HepG2 (cell line): ENCODE measurements around the gene SOST. TPM values are rescaled to one million over a fixed set of nuclear protein-coding genes. Genes with fewer than 3 reads are reported as not detected.

Experiments used
- AFF4 ChIP-seq: sonication (generic); formaldehyde crosslinking; IDR thresholded peaks from 2 replicates; pipeline ENCODE4 v1.4.0; 2020; ENCODE audit warnings: missing genetic modification reagents
- GFI1 ChIP-seq: sonication (generic); formaldehyde crosslinking; IDR thresholded peaks from 2 replicates; pipeline ENCODE4 v1.5.0; 2020; ENCODE audit warnings: missing genetic modification reagents, mild to moderate bottlenecking, borderline replicate concordance
- HINFP ChIP-seq: sonication (generic); formaldehyde crosslinking; IDR thresholded peaks from 2 replicates; pipeline ENCODE4 v1.4.0; 2020; ENCODE audit warnings: low read depth, mild to moderate bottlenecking, missing genetic modification reagents
- JDP2 ChIP-seq: sonication (generic); formaldehyde crosslinking; IDR thresholded peaks from 2 replicates; pipeline ENCODE4 v1.8.1; 2022; ENCODE audit warnings: missing genetic modification reagents, borderline replicate concordance
- MED1 ChIP-seq: sonication (generic); formaldehyde crosslinking; IDR thresholded peaks from 2 replicates; pipeline ENCODE4 v1.4.0; 2020; ENCODE audit warnings: missing genetic modification reagents
- MIER3 ChIP-seq: IDR thresholded peaks from 2 replicates; pipeline ENCODE4 v1.6.1; 2016; ENCODE audit warnings: missing compliant biosample characterization, borderline replicate concordance
- SP2 ChIP-seq: sonication (generic); formaldehyde crosslinking; IDR thresholded peaks from 2 replicates; pipeline ENCODE4 v1.5.1; 2020; ENCODE audit warnings: mild to moderate bottlenecking, missing genetic modification reagents
- TBX3 ChIP-seq: fragments of 450-650 bp; IDR thresholded peaks from 2 replicates; pipeline ENCODE4 v1.6.1; 2017; ENCODE audit warnings: antibody characterized with exemption, mild to moderate bottlenecking, inconsistent platforms, borderline replicate concordance
- YEATS2 ChIP-seq: sonication (generic); formaldehyde crosslinking; IDR thresholded peaks from 2 replicates; pipeline ENCODE4 v1.4.0; 2020; ENCODE audit warnings: missing genetic modification reagents, borderline replicate concordance
- ZNF263 ChIP-seq: sonication (generic); formaldehyde crosslinking; IDR thresholded peaks from 2 replicates; pipeline ENCODE4 v1.4.0; 2020; ENCODE audit warnings: missing genetic modification reagents
- ZNF414 ChIP-seq: sonication (generic); formaldehyde crosslinking; IDR thresholded peaks from 2 replicates; pipeline ENCODE4 v1.5.0; 2020; ENCODE audit warnings: missing genetic modification reagents
- ZNF652 ChIP-seq: IDR thresholded peaks from 2 replicates; pipeline ENCODE4 v1.6.1; 2016; ENCODE audit warnings: low read depth, borderline replicate concordance
- ZNF720 ChIP-seq: sonication (generic); formaldehyde crosslinking; IDR thresholded peaks from 2 replicates; pipeline ENCODE4 v1.4.0; 2020; ENCODE audit warnings: missing genetic modification reagents
- ZNF839 ChIP-seq: sonication (generic); formaldehyde crosslinking; IDR thresholded peaks from 2 replicates; pipeline ENCODE4 v1.4.0; 2020; ENCODE audit warnings: missing genetic modification reagents, mild to moderate bottlenecking, borderline replicate concordance
- ZNF879 ChIP-seq: sonication (generic); formaldehyde crosslinking; IDR thresholded peaks from 2 replicates; pipeline ENCODE4 v1.8.1; 2023; ENCODE audit warnings: missing genetic modification reagents
- polyA plus RNA-seq, 8 experiments: library from polyadenylated mRNA; depleted of rRNA in 3 of 8; stranded (reverse) in 7 of 8; unstranded in 1 of 8; fragments of >200 nt; fragmentation: Illumina TruSeq in 4 of 8; extraction: Trizol in 4 of 8; gene quantifications; 2 replicates each; pipeline versions ENCODE4 v1.2.1 to v1.2.3, GENCODE V29; 2011 to 2016; ENCODE audit warnings: low read depth in 4 of 8, missing spikeins in 1 of 8, mixed read lengths in 1 of 8; ENCODE audit not compliant: insufficient read depth in 1 of 8
- total RNA-seq, 5 experiments: library from RNA; depleted of rRNA; stranded (reverse); fragments of >200 nt; fragmentation: Illumina TruSeq; extraction: Trizol; gene quantifications; 2 replicates each; pipeline ENCODE4 v1.2.3, GENCODE V29; 2016; ENCODE audit warnings: low read depth in 1 of 5
- TF ChIP-seq, protein P1 (sequence below): sonication (generic); formaldehyde crosslinking; IDR thresholded peaks from 2 replicates; pipeline ENCODE4 v1.4.0; 2020; ENCODE audit warnings: missing genetic modification reagents
- TF ChIP-seq, protein P2 (sequence below): sonication (generic); formaldehyde crosslinking; IDR thresholded peaks from 2 replicates; pipeline ENCODE4 v1.5.0; 2020; ENCODE audit warnings: mild to moderate bottlenecking, missing genetic modification reagents, moderate library complexity

Gene SOST
- total and polyA plus RNA-seq, 2 of the 13 experiments (the other 11 are each of a cell fraction or from before 2014, with no cell fraction given): not detected

DNA sequence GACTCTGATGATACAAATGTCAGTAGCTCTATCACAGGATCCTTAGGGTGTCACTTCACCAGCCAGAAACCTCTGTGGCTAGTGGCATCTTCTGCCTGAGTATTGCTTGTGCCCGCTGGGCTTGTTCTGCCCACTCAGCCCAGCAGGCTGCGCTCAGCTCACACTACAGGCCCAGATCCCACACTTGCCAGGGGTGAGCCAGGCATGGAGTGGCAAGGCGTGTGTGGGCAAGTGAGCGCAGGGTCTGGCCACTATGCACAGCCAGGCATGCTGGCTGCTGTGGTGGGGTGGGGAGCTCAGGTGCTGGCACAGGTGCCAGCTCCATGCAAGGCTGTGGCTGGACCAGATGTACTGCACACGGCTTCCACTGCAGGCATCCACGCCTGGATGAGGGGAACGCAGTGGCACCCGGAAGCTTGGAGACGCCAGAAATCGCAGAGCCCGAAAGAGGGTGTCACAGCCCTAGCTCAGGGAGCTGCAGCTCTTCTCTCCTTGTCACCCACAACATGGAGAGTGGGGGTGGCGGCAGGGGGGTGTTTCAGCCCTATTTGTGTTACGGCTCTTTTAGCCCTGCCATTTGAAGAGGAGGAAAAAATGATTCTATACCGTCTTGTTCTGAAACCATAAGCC lies 31.8 kb upstream of the SOST start (continued):
- TF ChIP-seq, protein P1, sequence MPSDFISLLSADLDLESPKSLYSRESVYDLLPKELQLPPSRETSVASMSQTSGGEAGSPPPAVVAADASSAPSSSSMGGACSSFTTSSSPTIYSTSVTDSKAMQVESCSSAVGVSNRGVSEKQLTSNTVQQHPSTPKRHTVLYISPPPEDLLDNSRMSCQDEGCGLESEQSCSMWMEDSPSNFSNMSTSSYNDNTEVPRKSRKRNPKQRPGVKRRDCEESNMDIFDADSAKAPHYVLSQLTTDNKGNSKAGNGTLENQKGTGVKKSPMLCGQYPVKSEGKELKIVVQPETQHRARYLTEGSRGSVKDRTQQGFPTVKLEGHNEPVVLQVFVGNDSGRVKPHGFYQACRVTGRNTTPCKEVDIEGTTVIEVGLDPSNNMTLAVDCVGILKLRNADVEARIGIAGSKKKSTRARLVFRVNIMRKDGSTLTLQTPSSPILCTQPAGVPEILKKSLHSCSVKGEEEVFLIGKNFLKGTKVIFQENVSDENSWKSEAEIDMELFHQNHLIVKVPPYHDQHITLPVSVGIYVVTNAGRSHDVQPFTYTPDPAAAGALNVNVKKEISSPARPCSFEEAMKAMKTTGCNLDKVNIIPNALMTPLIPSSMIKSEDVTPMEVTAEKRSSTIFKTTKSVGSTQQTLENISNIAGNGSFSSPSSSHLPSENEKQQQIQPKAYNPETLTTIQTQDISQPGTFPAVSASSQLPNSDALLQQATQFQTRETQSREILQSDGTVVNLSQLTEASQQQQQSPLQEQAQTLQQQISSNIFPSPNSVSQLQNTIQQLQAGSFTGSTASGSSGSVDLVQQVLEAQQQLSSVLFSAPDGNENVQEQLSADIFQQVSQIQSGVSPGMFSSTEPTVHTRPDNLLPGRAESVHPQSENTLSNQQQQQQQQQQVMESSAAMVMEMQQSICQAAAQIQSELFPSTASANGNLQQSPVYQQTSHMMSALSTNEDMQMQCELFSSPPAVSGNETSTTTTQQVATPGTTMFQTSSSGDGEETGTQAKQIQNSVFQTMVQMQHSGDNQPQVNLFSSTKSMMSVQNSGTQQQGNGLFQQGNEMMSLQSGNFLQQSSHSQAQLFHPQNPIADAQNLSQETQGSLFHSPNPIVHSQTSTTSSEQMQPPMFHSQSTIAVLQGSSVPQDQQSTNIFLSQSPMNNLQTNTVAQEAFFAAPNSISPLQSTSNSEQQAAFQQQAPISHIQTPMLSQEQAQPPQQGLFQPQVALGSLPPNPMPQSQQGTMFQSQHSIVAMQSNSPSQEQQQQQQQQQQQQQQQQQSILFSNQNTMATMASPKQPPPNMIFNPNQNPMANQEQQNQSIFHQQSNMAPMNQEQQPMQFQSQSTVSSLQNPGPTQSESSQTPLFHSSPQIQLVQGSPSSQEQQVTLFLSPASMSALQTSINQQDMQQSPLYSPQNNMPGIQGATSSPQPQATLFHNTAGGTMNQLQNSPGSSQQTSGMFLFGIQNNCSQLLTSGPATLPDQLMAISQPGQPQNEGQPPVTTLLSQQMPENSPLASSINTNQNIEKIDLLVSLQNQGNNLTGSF: no peak
- TF ChIP-seq SP2 (CRISPR knock-in tag): no peak
- no peak for TF ChIP-seq JDP2 (CRISPR knock-in tag)
- TF ChIP-seq MED1 (CRISPR knock-in tag): no peak
- no peak for TF ChIP-seq ZNF839 (CRISPR knock-in tag)
- TF ChIP-seq ZNF720: no peak
- no peak for TF ChIP-seq MIER3 (CRISPR knock-in tag)
- TF ChIP-seq AFF4 (CRISPR knock-in tag): no peak
- no peak for TF ChIP-seq TBX3
- no peak for TF ChIP-seq GFI1 (CRISPR knock-in tag)
- no peak for TF ChIP-seq ZNF652 (CRISPR knock-in tag)
- TF ChIP-seq ZNF879 (CRISPR knock-in tag): no peak
- TF ChIP-seq, protein P2, sequence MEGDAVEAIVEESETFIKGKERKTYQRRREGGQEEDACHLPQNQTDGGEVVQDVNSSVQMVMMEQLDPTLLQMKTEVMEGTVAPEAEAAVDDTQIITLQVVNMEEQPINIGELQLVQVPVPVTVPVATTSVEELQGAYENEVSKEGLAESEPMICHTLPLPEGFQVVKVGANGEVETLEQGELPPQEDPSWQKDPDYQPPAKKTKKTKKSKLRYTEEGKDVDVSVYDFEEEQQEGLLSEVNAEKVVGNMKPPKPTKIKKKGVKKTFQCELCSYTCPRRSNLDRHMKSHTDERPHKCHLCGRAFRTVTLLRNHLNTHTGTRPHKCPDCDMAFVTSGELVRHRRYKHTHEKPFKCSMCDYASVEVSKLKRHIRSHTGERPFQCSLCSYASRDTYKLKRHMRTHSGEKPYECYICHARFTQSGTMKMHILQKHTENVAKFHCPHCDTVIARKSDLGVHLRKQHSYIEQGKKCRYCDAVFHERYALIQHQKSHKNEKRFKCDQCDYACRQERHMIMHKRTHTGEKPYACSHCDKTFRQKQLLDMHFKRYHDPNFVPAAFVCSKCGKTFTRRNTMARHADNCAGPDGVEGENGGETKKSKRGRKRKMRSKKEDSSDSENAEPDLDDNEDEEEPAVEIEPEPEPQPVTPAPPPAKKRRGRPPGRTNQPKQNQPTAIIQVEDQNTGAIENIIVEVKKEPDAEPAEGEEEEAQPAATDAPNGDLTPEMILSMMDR (CRISPR knock-in tag): peak; percentile 91
- 0 out of 2 replicates have a peak, but pooled peaks have one; percentile 35 for TF ChIP-seq HINFP
- no peak for TF ChIP-seq ZNF263
- TF ChIP-seq ZNF414 (CRISPR knock-in tag): no peak
- TF ChIP-seq YEATS2 (CRISPR knock-in tag): no peak
